G401 (cell line): ENCODE results near the gene TTLL3. TPM values are rescaled to one million over a fixed set of nuclear protein-coding genes. Genes with fewer than 3 reads are reported as not detected.

ENCODE experiments used
- DNase-seq: peaks from one replicate; pipeline ENCODE4 v3.0.0-alpha.2; 2015; ENCODE audit warnings: low spot score
- in situ Hi-C: cut with HindIII; loops from 2 replicates; pipeline ENCODE4 v1.10.0; 2016; ENCODE audit warnings: low sequenced_read_pairs, mixed read lengths
- total RNA-seq: library from RNA; depleted of rRNA; stranded (reverse); fragments of >200 nt; shearing (Covaris generic); gene quantifications from 2 replicates; pipeline ENCODE4 v1.2.3, GENCODE V29; 2014; rRNA removed

TTLL3 gene
- total RNA-seq, 1 experiment from 2014 or later: 5.4 TPM

GRCh38 chr3:9883706-9884554, 73.9 kb downstream of the TTLL3 start:
- no peak for DNase-seq
- in situ Hi-C loops: no loop called here

- in situ Hi-C loops: no loop called here
- no peak for DNase-seq
These were observed 74.6 kb downstream of the TTLL3 start for GRCh38 chr3:9884555-9885165.

Other genes starting within 250 kb of the TTLL3 start
- gene MTMR14, start 160.8 kb upstream of the TTLL3 start, total RNA-seq: 37.7 and 39.1 TPM in 2 replicates
- gene CPNE9, start 106.4 kb upstream of the TTLL3 start, total RNA-seq: 0.80 and 3.9 TPM in 2 replicates
- gene BRPF1, start 78.5 kb upstream of the TTLL3 start, total RNA-seq: 18.5 and 23.7 TPM in 2 replicates
- 32.1 and 35.3 TPM in 2 replicates for gene OGG1, start 60.3 kb upstream of the TTLL3 start, total RNA-seq
- not detected in 2 replicates for gene CAMK1, start 40.3 kb upstream of the TTLL3 start, total RNA-seq
- gene TADA3, start 17.8 kb upstream of the TTLL3 start, total RNA-seq: 70.0 and 72.1 TPM in 2 replicates
- 231 and 292 TPM in 2 replicates for gene ARPC4, start 17.2 kb upstream of the TTLL3 start, total RNA-seq
- gene RPUSD3, start 33.7 kb downstream of the TTLL3 start, total RNA-seq: 82.7 and 98.7 TPM in 2 replicates
- gene CIDEC, start 70.0 kb downstream of the TTLL3 start, total RNA-seq: not detected in 2 replicates
- 25.1 and 30.0 TPM in 2 replicates for gene JAGN1, start 80.3 kb downstream of the TTLL3 start, total RNA-seq
- gene IL17RE, start 92.6 kb downstream of the TTLL3 start, total RNA-seq: 3.6 and 5.3 TPM in 2 replicates
- 12.2 and 22.5 TPM in 2 replicates for gene IL17RC, start 106.8 kb downstream of the TTLL3 start, total RNA-seq
- 13.3 and 30.0 TPM in 2 replicates for gene CRELD1, start 123.6 kb downstream of the TTLL3 start, total RNA-seq
- gene PRRT3, start 142.1 kb downstream of the TTLL3 start, total RNA-seq: 8.6 and 11.5 TPM in 2 replicates
- gene EMC3, start 176.6 kb downstream of the TTLL3 start, total RNA-seq: 30.3 and 63.2 TPM in 2 replicates
- gene FANCD2, start 216.2 kb downstream of the TTLL3 start, total RNA-seq: 17.8 and 43.1 TPM in 2 replicates